ENCODE data around the gene NPC1.

DNA sequence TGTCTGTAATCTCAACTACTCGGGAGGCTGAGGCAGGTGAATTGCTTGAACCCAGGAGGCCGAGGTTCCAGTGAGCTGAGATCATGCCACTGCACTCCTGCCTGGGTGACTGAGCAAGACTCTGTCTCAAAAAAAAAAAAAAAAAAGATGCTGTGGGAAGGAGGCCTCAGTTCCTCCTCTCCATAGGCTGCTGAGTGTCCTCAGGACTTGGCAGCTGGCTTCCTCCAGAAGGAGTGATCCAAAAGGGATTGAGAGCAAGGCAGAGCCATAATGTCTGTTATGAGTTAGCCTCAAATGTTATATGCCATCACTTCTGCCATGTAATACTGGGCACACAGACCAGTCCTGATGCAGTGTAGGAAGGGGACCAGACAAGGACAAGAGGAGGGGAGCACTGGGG lies 6.6 kb upstream of the NPC1 start:
- TF ChIP-seq POLR2A (IDR thresholded peaks at IDR 0.05; ENCODE audit: extremely low read depth, insufficient read length), result no peak
- TF ChIP-seq, protein P1, sequence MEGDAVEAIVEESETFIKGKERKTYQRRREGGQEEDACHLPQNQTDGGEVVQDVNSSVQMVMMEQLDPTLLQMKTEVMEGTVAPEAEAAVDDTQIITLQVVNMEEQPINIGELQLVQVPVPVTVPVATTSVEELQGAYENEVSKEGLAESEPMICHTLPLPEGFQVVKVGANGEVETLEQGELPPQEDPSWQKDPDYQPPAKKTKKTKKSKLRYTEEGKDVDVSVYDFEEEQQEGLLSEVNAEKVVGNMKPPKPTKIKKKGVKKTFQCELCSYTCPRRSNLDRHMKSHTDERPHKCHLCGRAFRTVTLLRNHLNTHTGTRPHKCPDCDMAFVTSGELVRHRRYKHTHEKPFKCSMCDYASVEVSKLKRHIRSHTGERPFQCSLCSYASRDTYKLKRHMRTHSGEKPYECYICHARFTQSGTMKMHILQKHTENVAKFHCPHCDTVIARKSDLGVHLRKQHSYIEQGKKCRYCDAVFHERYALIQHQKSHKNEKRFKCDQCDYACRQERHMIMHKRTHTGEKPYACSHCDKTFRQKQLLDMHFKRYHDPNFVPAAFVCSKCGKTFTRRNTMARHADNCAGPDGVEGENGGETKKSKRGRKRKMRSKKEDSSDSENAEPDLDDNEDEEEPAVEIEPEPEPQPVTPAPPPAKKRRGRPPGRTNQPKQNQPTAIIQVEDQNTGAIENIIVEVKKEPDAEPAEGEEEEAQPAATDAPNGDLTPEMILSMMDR (IDR thresholded peaks at IDR 0.05; ENCODE audit: low read depth, low read length), result no peak
- TF ChIP-seq, protein P2, sequence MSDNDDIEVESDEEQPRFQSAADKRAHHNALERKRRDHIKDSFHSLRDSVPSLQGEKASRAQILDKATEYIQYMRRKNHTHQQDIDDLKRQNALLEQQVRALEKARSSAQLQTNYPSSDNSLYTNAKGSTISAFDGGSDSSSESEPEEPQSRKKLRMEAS (IDR thresholded peaks at IDR 0.05; ENCODE audit: low read depth, low read length), result no peak
- no peak for TF ChIP-seq MYC (IDR thresholded peaks at IDR 0.05; ENCODE audit: low read depth, low read length)
